ENCODE results near the gene TMEM52.

TMEM52 gene

GRCh38 chr1:1958071-1958541, 39.0 kb upstream of the TMEM52 start:
- H3K27me3 ChIP-seq (ENCODE audit: control insufficient read depth, insufficient read depth, low read length), result no peaks in the 10 kb centered on the region
- no peak overlapping the region for H3K27ac ChIP-seq (ENCODE audit: low read depth, low read length)
- H3K9me3 ChIP-seq (ENCODE audit: control insufficient read depth, insufficient read depth, low read length), result no peaks in the 10 kb centered on the region
- H3K36me3 ChIP-seq (ENCODE audit: control insufficient read depth, insufficient read depth, low read length), result no peaks in the 10 kb centered on the region
- H3K4me3 ChIP-seq (ENCODE audit: low read depth, low read length), result no peak overlapping the region
- H3K4me1 ChIP-seq (ENCODE audit: control insufficient read depth, insufficient read depth, low read length), result peaks cover 9% of the 10 kb centered on the region
- H3K9ac ChIP-seq (ENCODE audit: low read depth, low read length), result no peak overlapping the region

GRCh38 chr1:1957533-1957961, 38.5 kb upstream of the TMEM52 start:
- Histone ChIP-seq H3K27ac (ENCODE audit: low read depth, low read length) (no peak overlapping the region), H3K4me1 (ENCODE audit: control insufficient read depth, insufficient read depth, low read length) (peaks cover 9% of the 10 kb centered on the region), H3K27me3 (ENCODE audit: control insufficient read depth, insufficient read depth, low read length) (no peaks in the 10 kb centered on the region), H3K9me3 (ENCODE audit: control insufficient read depth, insufficient read depth, low read length) (no peaks in the 10 kb centered on the region), H3K4me3 (ENCODE audit: low read depth, low read length) (no peak overlapping the region), H3K9ac (ENCODE audit: low read depth, low read length) (no peak overlapping the region), H3K36me3 (ENCODE audit: control insufficient read depth, insufficient read depth, low read length) (no peaks in the 10 kb centered on the region)

GRCh38 chr1:1956586-1957532, 37.8 kb upstream of the TMEM52 start:
- Histone ChIP-seq H3K27ac (ENCODE audit: low read depth, low read length) (no peak overlapping the region), H3K4me1 (ENCODE audit: control insufficient read depth, insufficient read depth, low read length) (peaks cover 9% of the 10 kb centered on the region), H3K27me3 (ENCODE audit: control insufficient read depth, insufficient read depth, low read length) (no peaks in the 10 kb centered on the region), H3K9me3 (ENCODE audit: control insufficient read depth, insufficient read depth, low read length) (no peaks in the 10 kb centered on the region), H3K9ac (ENCODE audit: low read depth, low read length) (no peak overlapping the region), H3K4me3 (ENCODE audit: low read depth, low read length) (no peak overlapping the region), H3K36me3 (ENCODE audit: control insufficient read depth, insufficient read depth, low read length) (no peaks in the 10 kb centered on the region)

GRCh38 chr1:1956101-1956500, 37.0 kb upstream of the TMEM52 start:
- Histone ChIP-seq H3K9me3 (ENCODE audit: control insufficient read depth, insufficient read depth, low read length) (no peaks in the 10 kb centered on the region), H3K9ac (ENCODE audit: low read depth, low read length) (no peak overlapping the region), H3K36me3 (ENCODE audit: control insufficient read depth, insufficient read depth, low read length) (no peaks in the 10 kb centered on the region), H3K4me3 (ENCODE audit: low read depth, low read length) (no peak overlapping the region), H3K27me3 (ENCODE audit: control insufficient read depth, insufficient read depth, low read length) (no peaks in the 10 kb centered on the region), H3K4me1 (ENCODE audit: control insufficient read depth, insufficient read depth, low read length) (peaks cover 3% of the 10 kb centered on the region), H3K27ac (ENCODE audit: low read depth, low read length) (no peak overlapping the region)

- Histone ChIP-seq H3K27ac (ENCODE audit: low read depth, low read length) (no peak overlapping the region), H3K4me1 (ENCODE audit: control insufficient read depth, insufficient read depth, low read length) (no peaks in the 10 kb centered on the region), H3K9me3 (ENCODE audit: control insufficient read depth, insufficient read depth, low read length) (no peaks in the 10 kb centered on the region), H3K4me3 (ENCODE audit: low read depth, low read length) (no peak overlapping the region), H3K36me3 (ENCODE audit: control insufficient read depth, insufficient read depth, low read length) (no peaks in the 10 kb centered on the region), H3K9ac (ENCODE audit: low read depth, low read length) (no peak overlapping the region), H3K27me3 (ENCODE audit: control insufficient read depth, insufficient read depth, low read length) (no peaks in the 10 kb centered on the region)
These were observed 36.6 kb upstream of the TMEM52 start for GRCh38 chr1:1955621-1956094.

- Histone ChIP-seq H3K4me1 (ENCODE audit: control insufficient read depth, insufficient read depth, low read length) (no peaks in the 10 kb centered on the region), H3K9me3 (ENCODE audit: control insufficient read depth, insufficient read depth, low read length) (no peaks in the 10 kb centered on the region), H3K36me3 (ENCODE audit: control insufficient read depth, insufficient read depth, low read length) (no peaks in the 10 kb centered on the region), H3K4me3 (ENCODE audit: low read depth, low read length) (no peak overlapping the region), H3K9ac (ENCODE audit: low read depth, low read length) (no peak overlapping the region), H3K27me3 (ENCODE audit: control insufficient read depth, insufficient read depth, low read length) (no peaks in the 10 kb centered on the region), H3K27ac (ENCODE audit: low read depth, low read length) (no peak overlapping the region)
These were observed 35.9 kb upstream of the TMEM52 start for GRCh38 chr1:1954831-1955441.

- Histone ChIP-seq H3K9me3 (ENCODE audit: control insufficient read depth, insufficient read depth, low read length) (no peaks in the 10 kb centered on the region), H3K27me3 (ENCODE audit: control insufficient read depth, insufficient read depth, low read length) (no peaks in the 10 kb centered on the region), H3K4me1 (ENCODE audit: control insufficient read depth, insufficient read depth, low read length) (no peaks in the 10 kb centered on the region)
These were observed 34.9 kb upstream of the TMEM52 start for GRCh38 chr1:1954015-1954414.

GRCh38 chr1:1950940-1951339, 31.9 kb upstream of the TMEM52 start:
- Histone ChIP-seq H3K9ac (ENCODE audit: low read depth, low read length) (no peak overlapping the region), H3K4me3 (ENCODE audit: low read depth, low read length) (no peak overlapping the region), H3K27ac (ENCODE audit: low read depth, low read length) (no peak overlapping the region), H3K27me3 (ENCODE audit: control insufficient read depth, insufficient read depth, low read length) (no peaks in the 10 kb centered on the region), H3K36me3 (ENCODE audit: control insufficient read depth, insufficient read depth, low read length) (no peaks in the 10 kb centered on the region), H3K9me3 (ENCODE audit: control insufficient read depth, insufficient read depth, low read length) (no peaks in the 10 kb centered on the region), H3K4me1 (ENCODE audit: control insufficient read depth, insufficient read depth, low read length) (no peaks in the 10 kb centered on the region)

More at GRCh38 chr1:1954015-1954414, 34.9 kb upstream of the TMEM52 start:
- H3K9ac ChIP-seq (ENCODE audit: low read depth, low read length), result no peak overlapping the region
- H3K4me3 ChIP-seq (ENCODE audit: low read depth, low read length), result no peak overlapping the region
- H3K36me3 ChIP-seq (ENCODE audit: control insufficient read depth, insufficient read depth, low read length), result no peaks in the 10 kb centered on the region
- H3K27ac ChIP-seq (ENCODE audit: low read depth, low read length), result no peak overlapping the region

GRCh38 chr1:1948783-1949182, 29.7 kb upstream of the TMEM52 start:
- Histone ChIP-seq H3K4me1 (ENCODE audit: control insufficient read depth, insufficient read depth, low read length) (peaks cover 1% of the 10 kb centered on the region; the same call in 1 of the 2 replicates), H3K36me3 (ENCODE audit: control insufficient read depth, insufficient read depth, low read length) (no peaks in the 10 kb centered on the region), H3K4me3 (ENCODE audit: low read depth, low read length) (no peak overlapping the region), H3K9ac (ENCODE audit: low read depth, low read length) (no peak overlapping the region), H3K27ac (ENCODE audit: low read depth, low read length) (no peak overlapping the region), H3K27me3 (ENCODE audit: control insufficient read depth, insufficient read depth, low read length) (no peaks in the 10 kb centered on the region), H3K9me3 (ENCODE audit: control insufficient read depth, insufficient read depth, low read length) (no peaks in the 10 kb centered on the region)

GRCh38 chr1:1947493-1947892, 28.4 kb upstream of the TMEM52 start:
- Histone ChIP-seq H3K27ac (ENCODE audit: low read depth, low read length) (no peak overlapping the region), H3K4me1 (ENCODE audit: control insufficient read depth, insufficient read depth, low read length) (peaks cover 4% of the 10 kb centered on the region; the same call in 1 of the 2 replicates), H3K4me3 (ENCODE audit: low read depth, low read length) (no peak overlapping the region), H3K9me3 (ENCODE audit: control insufficient read depth, insufficient read depth, low read length) (no peaks in the 10 kb centered on the region), H3K9ac (ENCODE audit: low read depth, low read length) (no peak overlapping the region), H3K27me3 (ENCODE audit: control insufficient read depth, insufficient read depth, low read length) (no peaks in the 10 kb centered on the region), H3K36me3 (ENCODE audit: control insufficient read depth, insufficient read depth, low read length) (no peaks in the 10 kb centered on the region)

GRCh38 chr1:1946540-1946939, 27.5 kb upstream of the TMEM52 start:
- no peak overlapping the region for H3K4me3 ChIP-seq (ENCODE audit: low read depth, low read length)
- H3K36me3 ChIP-seq (ENCODE audit: control insufficient read depth, insufficient read depth, low read length), result no peaks in the 10 kb centered on the region
- H3K9ac ChIP-seq (ENCODE audit: low read depth, low read length), result no peak overlapping the region
- no peak overlapping the region for H3K27ac ChIP-seq (ENCODE audit: low read depth, low read length)
- H3K27me3 ChIP-seq (ENCODE audit: control insufficient read depth, insufficient read depth, low read length), result no peaks in the 10 kb centered on the region
- H3K9me3 ChIP-seq (ENCODE audit: control insufficient read depth, insufficient read depth, low read length), result no peaks in the 10 kb centered on the region
- H3K4me1 ChIP-seq (ENCODE audit: control insufficient read depth, insufficient read depth, low read length), result peaks cover 4% of the 10 kb centered on the region; the same call in 1 of the 2 replicates
